Measurements from ENCODE around the gene RCN2. TPM values are rescaled to one million over a fixed set of nuclear protein-coding genes. Genes with fewer than 3 reads are reported as not detected.
"Not testable (repeated sequence)": the region's sequence is repeated elsewhere in the genome, so short reads cannot be mapped to it uniquely, and the experiment has no call there.

Gene RCN2, protein sequence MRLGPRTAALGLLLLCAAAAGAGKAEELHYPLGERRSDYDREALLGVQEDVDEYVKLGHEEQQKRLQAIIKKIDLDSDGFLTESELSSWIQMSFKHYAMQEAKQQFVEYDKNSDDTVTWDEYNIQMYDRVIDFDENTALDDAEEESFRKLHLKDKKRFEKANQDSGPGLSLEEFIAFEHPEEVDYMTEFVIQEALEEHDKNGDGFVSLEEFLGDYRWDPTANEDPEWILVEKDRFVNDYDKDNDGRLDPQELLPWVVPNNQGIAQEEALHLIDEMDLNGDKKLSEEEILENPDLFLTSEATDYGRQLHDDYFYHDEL
- total RNA-seq (10 to 100 TPM; 61.1 to 78.3 TPM), polyA plus RNA-seq (ENCODE audit: insufficient read depth, low read depth, low replicate concordance) (164 TPM)
- long read RNA-seq, donor 1, full-length matches to known transcripts: 86 of 99 reads
- long read RNA-seq, donor 1, partial matches to known transcripts: 7 of 99 reads
- long read RNA-seq, donor 1, other reads (novel, unspliced or antisense): 6 of 99 reads
- long read RNA-seq, donor 2, full-length matches to known transcripts: 63 of 141 reads
- long read RNA-seq, donor 2, partial matches to known transcripts: 78 of 141 reads
- long read RNA-seq, donor 2, other reads (novel, unspliced or antisense): 0 of 141 reads

DNA sequence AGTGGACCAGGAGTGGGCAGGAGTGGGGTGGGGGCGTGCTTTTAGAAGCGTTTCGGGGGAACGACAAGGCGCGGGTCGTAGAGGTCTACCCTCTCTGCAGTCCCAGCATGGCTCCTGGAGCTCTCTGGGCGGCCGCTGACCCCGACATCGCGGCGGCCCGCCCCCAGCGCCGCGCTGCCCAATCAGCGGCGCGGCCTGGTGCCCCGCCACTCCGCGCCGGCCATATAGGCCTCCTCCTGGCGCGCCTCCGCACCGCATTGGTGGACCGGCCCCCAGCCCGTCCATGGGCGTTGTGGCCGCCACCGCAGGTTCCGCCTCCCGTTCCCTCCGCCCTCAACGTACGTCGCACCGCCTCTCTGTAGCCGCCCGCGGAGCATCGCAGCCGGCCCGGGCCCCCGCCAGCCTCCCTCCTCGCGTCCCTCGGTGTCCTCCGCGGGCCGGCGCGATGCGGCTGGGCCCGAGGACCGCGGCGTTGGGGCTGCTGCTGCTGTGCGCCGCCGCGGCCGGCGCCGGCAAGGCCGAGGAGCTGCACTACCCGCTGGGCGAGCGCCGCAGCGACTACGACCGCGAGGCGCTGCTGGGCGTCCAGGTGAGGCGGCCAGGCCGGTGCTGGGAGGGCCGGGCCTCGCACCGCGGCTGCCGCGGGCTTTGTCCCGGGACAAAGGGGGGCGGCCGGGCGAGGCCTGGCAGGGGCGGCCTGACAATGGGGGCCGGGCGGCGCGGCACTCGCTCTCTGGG is at the start of gene RCN2:
RCN2 (plus strand) TSS at position 353 of the 738 bp plus-strand sequence; CDS start at position 446, 93 bp downstream.
- peaks cover 4% of the 10 kb centered on the region for H3K4me1 ChIP-seq
- peak; percentile 77 for TF ChIP-seq POLR2A (IDR thresholded peaks at IDR 0.05)
- TF ChIP-seq, protein P1, sequence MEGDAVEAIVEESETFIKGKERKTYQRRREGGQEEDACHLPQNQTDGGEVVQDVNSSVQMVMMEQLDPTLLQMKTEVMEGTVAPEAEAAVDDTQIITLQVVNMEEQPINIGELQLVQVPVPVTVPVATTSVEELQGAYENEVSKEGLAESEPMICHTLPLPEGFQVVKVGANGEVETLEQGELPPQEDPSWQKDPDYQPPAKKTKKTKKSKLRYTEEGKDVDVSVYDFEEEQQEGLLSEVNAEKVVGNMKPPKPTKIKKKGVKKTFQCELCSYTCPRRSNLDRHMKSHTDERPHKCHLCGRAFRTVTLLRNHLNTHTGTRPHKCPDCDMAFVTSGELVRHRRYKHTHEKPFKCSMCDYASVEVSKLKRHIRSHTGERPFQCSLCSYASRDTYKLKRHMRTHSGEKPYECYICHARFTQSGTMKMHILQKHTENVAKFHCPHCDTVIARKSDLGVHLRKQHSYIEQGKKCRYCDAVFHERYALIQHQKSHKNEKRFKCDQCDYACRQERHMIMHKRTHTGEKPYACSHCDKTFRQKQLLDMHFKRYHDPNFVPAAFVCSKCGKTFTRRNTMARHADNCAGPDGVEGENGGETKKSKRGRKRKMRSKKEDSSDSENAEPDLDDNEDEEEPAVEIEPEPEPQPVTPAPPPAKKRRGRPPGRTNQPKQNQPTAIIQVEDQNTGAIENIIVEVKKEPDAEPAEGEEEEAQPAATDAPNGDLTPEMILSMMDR (IDR thresholded peaks at IDR 0.05): peak in 1 of 3 experiments; percentile 6
- H3K36me3 ChIP-seq (ENCODE audit: low read depth, missing control alignments): no peaks in the 10 kb centered on the region
- H3K27me3 ChIP-seq: no peaks in the 10 kb centered on the region
- 0 to 1% methylated on average over 11 to 46 of the region's 96 CpGs for WGBS, 2 donors
- peak within 1 kb of the TSS; percentile 60 to 78 for H3K4me3 ChIP-seq
- H3K27ac ChIP-seq: peak within 1 kb of the TSS; percentile 66 to 82
- no peaks in the 10 kb centered on the region for H3K9me3 ChIP-seq
- DNase-seq: peak; percentile 96
- intact Hi-C loops (cut with DNase I; ENCODE audit: low total_unique reads): no loop called here

DNA sequence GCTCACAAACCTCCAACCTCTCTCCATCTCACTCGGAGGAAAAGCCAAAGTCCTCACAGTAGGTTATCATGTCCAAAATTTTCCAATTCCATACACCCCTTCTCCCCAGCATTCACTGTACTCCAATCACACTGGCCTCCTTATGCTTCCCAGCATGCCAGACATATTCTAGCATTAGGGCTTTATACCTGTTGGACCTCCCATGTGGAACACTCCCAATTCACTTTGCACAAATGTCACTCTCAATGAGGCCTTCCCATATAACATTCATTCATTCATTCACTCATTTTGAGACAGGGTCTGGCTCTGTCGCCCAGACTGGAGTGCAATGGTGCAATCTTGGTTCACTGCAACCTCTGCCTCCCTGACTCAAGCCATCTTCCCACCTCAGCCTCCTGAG is 46.3 kb upstream of the RCN2 start:
- intact Hi-C loops (cut with DNase I; ENCODE audit: low total_unique reads): no loop called here
- no peaks in the 10 kb centered on the region for H3K36me3 ChIP-seq (ENCODE audit: low read depth, missing control alignments)
- 98% methylated on average over 2 of the region's 2 CpGs for WGBS, 2 donors
- no peak overlapping the region for H3K27ac ChIP-seq
- no peaks in the 10 kb centered on the region for H3K27me3 ChIP-seq
- no peaks in the 10 kb centered on the region for H3K4me1 ChIP-seq
- no peak overlapping the region for H3K4me3 ChIP-seq
- no peaks in the 10 kb centered on the region for H3K9me3 ChIP-seq
- TF ChIP-seq, protein P1 (IDR thresholded peaks at IDR 0.05): no peak
- TF ChIP-seq POLR2A (IDR thresholded peaks at IDR 0.05): no peak
- no peak for DNase-seq

DNA sequence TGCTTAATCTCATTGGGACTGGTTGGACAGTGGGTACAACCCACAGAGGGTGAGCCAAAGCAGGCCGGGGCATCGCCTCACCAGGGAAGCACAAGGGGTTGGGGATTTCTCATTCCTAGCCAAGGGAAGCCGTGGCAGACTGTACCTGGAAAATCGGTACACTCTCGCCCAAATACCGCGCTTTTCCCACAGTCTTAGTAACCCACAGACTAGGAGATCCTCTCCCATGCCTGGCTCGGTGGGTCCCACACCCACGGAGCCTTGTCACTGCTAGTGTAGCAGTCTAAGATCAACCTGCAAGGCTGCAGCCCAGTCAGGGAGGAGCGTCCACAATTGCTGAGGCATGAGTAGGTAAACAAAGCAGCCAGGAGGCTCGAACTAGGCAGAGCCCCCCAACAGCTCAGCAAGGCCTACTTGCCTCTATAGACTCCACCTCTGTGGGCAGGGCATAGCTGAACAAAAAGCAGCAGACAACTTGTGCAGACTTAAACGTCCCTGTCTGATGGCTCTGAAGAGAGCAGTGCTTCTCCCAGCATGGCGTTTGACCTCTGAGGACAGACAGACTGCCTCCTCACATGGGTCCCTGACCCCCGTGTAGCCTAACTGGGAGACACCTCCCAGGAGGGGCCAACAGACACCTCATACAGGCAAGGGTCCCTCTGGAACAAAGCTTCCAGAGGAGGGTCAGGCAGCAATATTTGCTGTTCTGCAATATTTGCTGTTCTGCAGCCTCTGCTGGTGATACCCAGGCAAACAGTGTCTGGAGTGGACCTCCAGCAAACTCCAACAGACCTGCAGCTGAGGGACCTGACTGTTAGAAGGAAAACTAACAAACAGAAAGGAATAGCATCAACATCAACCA is 44.0 kb upstream of the RCN2 start:
- H3K27me3 ChIP-seq; intact Hi-C loops (cut with DNase I; ENCODE audit: low total_unique reads); H3K27ac ChIP-seq; H3K4me3 ChIP-seq; DNase-seq; H3K9me3 ChIP-seq; H3K4me1 ChIP-seq; H3K36me3 ChIP-seq (ENCODE audit: low read depth, missing control alignments): not testable (repeated sequence)
- WGBS, 2 donors: 93 to 98% methylated on average over 9 to 14 of the region's 14 CpGs

DNA sequence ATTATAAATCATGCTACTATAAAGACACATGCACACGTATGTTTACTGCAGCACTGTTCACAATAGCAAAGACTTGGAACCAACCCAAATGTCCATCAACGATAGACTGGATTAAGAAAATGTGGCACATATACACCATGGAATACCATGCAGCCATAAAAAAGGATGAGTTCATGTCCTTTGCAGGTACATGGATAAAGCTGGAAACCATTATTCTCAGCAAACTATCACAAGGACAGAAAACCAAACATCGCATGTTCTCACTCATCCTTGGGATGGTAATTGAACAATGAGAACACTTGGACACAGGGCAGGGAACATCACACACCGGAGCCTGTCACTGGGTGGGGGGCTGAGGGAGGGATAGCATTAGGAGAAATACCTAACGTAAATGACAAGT is 38.7 kb upstream of the RCN2 start:
- 95 to 97% methylated on average over 5 of the region's 5 CpGs for WGBS, 2 donors
- H3K27ac ChIP-seq; intact Hi-C loops (cut with DNase I; ENCODE audit: low total_unique reads); H3K4me3 ChIP-seq; H3K36me3 ChIP-seq (ENCODE audit: low read depth, missing control alignments); H3K4me1 ChIP-seq; H3K27me3 ChIP-seq; DNase-seq; H3K9me3 ChIP-seq: not testable (repeated sequence)

DNA sequence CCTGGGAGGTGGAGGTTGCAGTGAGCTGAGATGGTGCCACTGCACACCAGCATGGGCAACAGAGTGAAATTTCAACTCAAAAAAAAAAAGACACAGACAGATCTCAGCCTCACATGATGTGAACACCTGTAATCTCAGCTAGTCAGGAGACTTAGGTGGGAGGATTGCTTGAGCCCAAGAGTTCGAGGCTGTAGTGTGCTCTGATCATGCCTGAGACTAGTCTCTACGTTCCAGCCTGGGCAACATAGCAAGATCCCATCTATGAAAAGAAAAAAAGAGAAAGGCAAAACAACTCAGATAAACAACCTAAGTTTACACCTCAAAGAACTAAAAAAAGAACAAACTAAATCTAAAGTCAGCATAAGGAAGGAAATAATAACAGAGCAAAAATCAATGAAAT is 37.4 kb upstream of the RCN2 start:
- 97 to 98% methylated on average over 2 of the region's 2 CpGs for WGBS, 2 donors
- intact Hi-C loops (cut with DNase I; ENCODE audit: low total_unique reads): no loop called here
- Histone ChIP-seq H3K9me3 (no peaks in the 10 kb centered on the region), H3K27ac (no peak overlapping the region), H3K4me3 (no peak overlapping the region), H3K27me3 (no peaks in the 10 kb centered on the region), H3K4me1 (no peaks in the 10 kb centered on the region), H3K36me3 (ENCODE audit: low read depth, missing control alignments) (no peaks in the 10 kb centered on the region)
- no peak for DNase-seq
- TF ChIP-seq POLR2A (IDR thresholded peaks at IDR 0.05): no peak
- TF ChIP-seq, protein P1 (IDR thresholded peaks at IDR 0.05): no peak

Data from testis (tissue), 5 donors.